GM18498 (cell line): ENCODE data around the gene SNAPC2.
"Not testable (repeated sequence)": the region's sequence is repeated elsewhere in the genome, so short reads cannot be mapped to it uniquely, and the experiment has no call there.

Source experiments
- ATAC-seq: cut with Tn5 transposase; IDR thresholded peaks from one replicate; pipeline ENCODE4 v1.9.1; 2021; ENCODE audit warnings: mild to moderate bottlenecking, moderate library complexity; ENCODE audit not compliant: unreplicated experiment

The SNAPC2 gene

DNA sequence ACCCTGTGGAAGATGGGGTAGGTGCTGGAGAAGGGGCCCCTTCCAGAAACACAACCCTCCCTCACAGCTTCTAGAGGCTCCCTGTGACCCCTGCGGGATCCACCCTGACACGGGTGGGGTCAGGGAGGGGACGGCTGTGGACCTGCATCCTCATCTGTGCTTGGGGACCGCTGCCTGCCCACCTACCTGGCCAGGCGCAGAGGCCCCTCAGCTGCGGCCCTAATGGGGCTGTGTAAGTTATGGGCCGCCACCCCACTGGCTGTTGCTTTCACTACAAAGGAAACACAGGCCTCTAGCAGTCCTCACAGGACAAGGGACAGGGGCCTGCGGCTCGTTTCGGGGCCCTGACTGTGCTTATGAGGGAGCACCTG, 12.8 kb downstream of the SNAPC2 start:
- no peak for ATAC-seq

- ATAC-seq = no peak
Observed at GRCh38 chr19:7933411-7933810, 13.3 kb downstream of the SNAPC2 start.

- ATAC-seq = no peak
Observed at GRCh38 chr19:7933828-7934725, 13.9 kb downstream of the SNAPC2 start.

DNA sequence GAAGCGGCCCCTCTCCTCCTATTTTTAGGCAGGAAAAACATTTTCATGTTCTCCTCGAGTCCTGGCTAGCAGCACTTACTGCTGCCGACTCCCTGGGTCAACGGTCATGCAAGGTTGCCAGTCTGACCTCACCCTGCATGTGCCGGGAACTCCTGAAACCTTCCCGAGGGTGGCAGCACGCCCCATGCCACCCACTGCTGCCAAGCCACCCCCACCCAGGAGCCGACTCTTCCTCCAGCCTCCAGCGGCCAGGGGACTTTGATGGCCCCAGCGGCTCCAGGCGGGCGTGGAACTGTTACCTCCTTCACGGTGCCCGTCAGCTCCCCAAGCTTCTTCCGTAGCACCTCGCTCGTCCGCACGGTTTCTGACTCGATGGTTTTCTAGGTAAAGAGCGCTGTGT, 14.6 kb downstream of the SNAPC2 start:
- ATAC-seq = no peak

GRCh38 chr19:7940841-7941240, 20.7 kb downstream of the SNAPC2 start:
- ATAC-seq = no peak

DNA sequence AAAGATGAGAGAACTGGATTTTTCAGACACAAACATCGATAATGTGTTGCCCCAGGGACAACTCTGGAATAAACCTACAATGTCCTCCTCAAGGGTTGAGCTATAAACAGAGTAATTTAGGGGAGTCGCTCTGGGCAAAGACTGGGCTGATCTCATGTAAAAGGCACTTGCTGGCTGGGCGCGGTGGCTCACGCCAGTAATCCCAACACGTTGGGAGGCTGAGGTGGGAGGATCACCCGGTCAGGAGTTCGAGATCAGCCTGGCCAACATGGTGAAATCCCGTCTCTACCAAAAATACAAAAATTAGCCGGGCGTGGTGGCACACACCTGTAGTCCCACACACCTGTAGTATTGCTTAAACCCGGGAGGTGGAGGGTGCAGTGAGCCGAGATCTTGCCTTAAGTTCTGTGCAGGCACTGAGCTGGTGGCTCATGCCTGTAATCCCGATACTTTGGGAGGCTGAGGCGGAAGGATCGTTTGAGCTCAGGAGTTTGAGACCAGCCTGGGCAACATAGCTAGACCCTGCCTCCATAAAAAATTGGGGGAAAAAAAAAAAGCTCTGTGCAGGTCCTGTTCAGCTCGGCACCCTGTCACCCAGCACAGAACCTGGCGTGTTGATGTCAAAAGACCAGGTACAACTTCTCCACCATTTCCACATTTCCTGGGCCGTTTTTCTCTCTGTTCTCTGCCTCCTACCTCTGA, 21.9 kb downstream of the SNAPC2 start:
- no peak for ATAC-seq

GRCh38 chr19:7942981-7943443, 22.9 kb downstream of the SNAPC2 start:
- peak; percentile 21 for ATAC-seq

DNA sequence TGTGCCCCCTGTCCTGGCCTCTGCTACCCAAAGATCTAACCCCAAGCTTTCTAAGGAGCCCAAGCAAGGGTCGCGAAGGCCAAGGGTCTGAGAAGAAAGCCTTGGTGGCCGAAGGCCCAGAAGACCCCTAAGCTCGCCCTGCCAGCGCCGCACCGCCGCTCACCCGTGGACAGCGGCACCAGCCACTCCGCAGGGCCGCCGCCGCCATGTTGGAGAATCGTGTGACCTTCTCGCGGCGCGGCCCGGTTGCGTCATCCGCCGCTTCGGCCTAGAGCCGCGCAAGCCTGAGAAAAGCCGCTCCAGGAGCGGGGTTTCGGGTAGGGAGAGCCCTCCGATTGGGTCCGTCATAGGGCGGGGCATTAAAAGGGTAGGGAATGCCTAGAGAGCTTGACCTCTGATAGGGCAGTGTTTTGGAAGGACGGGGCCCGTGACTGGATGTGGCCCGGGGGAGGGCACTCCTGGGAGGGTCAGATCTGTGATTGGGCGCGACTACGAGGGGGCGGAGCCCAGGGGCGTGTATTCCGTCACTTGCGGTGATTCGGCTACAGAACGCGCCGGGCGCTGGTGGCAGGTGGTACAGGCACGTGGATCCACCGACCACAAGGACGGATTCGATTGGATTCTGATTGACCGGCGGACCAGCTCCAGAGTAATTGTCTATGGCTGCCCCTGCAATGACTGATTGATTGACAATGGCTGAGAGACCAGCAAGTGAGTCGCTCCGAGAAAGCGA, 23.5 kb downstream of the SNAPC2 start, which contains the start of gene TIMM44:
Gene TIMM44 (minus strand): TSS at position 223 of the 733 bp plus-strand sequence. CDS start 15 bp downstream, at position 208.
- peak; percentile 92 for ATAC-seq

- peak; percentile 31 for ATAC-seq
Observed at GRCh38 chr19:7944177-7944761, 24.1 kb downstream of the SNAPC2 start.

GRCh38 chr19:7947939-7948338, 27.8 kb downstream of the SNAPC2 start:
- ATAC-seq = no peak

DNA sequence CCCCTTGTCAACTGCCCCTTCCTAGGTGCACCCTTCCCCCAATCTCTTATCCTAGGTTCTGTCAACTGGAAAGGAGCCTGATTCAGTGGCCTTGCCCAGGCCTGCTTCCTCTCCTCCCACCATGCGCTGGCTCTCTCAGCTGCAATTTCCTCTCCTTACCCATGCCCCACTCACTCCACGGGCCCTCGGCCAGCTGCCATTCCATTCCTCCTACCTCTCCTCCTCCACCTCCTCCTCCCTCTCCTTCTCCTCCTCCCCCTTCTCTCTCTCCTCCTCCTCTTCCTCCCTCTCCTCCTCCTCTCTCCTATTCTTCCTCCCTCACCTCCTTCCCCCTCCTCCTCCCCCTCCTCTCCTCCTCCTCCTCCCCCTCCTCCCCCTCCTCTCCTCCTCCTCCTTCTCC, 32.9 kb downstream of the SNAPC2 start:
- no peak for ATAC-seq

DNA sequence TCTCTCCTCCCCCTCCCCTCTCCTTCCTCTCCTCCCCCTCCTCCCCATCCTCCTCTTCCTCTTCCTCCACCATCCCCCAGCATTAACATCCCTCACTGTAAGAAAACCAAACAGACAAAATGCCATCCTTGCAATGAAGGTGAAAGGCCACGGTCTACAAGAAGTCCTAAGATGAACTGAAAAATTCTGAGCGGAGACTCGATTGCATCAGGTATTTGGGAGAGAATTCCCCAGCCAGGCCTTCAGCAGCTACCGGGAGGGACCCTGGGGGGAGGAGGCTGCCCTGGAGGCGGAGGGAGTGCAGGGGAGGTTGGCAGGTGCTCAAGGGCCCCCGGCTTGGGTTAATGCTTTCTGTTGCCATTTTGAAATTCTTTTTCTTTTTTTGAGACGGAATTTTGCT, 33.4 kb downstream of the SNAPC2 start:
- no peak for ATAC-seq

GRCh38 chr19:7955696-7956095, 35.6 kb downstream of the SNAPC2 start:
- no peak for ATAC-seq

DNA sequence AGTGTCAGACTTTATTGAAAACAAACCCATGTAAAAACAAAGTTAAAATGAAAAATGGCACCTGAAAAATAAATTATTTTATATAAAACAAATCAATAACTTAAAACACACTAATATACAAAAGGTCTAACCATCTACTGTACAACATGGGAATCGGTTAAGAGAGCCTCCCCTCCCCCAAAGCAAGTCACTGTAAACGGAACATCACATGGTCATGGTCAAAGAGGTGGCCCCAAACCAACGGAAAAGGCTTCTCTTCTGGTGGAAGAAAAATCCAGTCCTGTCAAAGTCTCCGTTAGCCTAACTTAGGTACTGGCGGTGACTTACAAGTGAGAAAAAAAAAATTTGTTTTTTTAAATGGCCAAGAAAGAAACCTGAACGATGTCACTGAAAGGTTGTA, 39.1 kb downstream of the SNAPC2 start:
- ATAC-seq = no peak

- not testable (repeated sequence) for ATAC-seq
Observed at GRCh38 chr19:7961082-7961481, 40.9 kb downstream of the SNAPC2 start.

GRCh38 chr19:7961920-7962626, 41.9 kb downstream of the SNAPC2 start:
- no peak for ATAC-seq

- no peak for ATAC-seq
Observed at GRCh38 chr19:7962644-7963268, 42.6 kb downstream of the SNAPC2 start.

DNA sequence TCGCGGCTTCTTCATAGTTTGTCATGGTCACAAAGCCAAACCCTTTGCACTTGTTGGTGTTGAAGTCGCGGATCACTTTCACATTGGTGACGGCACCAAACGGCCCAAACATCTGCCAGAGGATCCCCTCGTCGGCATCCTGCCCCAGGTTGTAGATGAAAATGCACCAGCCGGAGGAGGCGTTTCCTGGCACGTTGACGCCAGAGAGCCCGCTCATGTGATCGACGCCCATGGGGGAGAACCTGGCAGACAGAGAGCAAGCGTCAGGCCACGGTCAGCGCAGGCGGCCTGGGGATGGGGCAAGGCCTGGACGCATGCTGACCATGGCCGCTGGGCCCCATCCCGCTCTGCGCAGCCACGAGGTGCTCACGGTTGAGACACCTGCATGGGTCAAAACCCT, 43.4 kb downstream of the SNAPC2 start:
- ATAC-seq = no peak

DNA sequence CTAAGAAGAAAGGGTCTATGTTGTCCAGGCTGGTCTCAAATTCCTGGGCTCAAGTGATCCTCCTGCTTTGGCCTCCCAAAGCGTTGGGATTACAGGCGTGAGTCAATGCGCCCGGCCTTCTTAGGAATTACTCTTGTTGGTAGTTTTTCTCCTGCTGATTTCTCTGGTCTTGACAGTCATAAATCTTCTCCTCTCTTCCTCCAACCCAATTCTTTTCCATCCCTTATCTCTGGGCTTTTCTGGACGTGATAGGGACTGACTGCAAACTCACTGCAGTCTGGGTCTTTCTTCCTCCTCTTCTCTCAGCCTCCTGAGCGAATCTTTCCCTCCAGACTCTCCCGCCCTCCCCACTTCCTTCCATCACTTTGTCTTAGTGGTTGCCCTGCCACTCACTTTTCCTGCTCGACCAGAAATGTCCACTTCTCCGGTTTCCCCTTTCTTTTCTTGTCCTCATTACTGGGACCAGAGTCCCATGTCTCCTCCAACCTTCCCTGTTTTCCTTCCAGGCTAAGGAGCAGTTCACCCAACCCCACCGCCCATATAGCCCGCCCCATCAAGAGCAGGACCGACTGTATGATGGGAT, 45.2 kb downstream of the SNAPC2 start:
- ATAC-seq = no peak
